Heart left ventricle (tissue), 16 donors: ENCODE data around the gene PABPC3. TPM values are rescaled to one million over a fixed set of nuclear protein-coding genes. Genes with fewer than 3 reads are reported as not detected.

Experiments used
- ATAC-seq, 4 donors: fragments of 200-7000 bp; cut with Tn5 transposase; one replicate each; pipeline ENCODE4 v1.9.1; 2020 to 2022; ENCODE audit warnings: moderate library complexity in 4 of 4, mild to moderate bottlenecking in 3 of 4, moderate number of reproducible peaks in 1 of 4
- DNase-seq, 5 donors: peaks; one replicate each; pipeline ENCODE4 v3.0.0-alpha.2; 2020
- H3K27ac ChIP-seq, 12 donors: fragments of 200-600 bp; sonication (generic) in 4 of 12; one replicate each; pipeline versions ENCODE4 v1.5.0 to v1.8.0; 2016 to 2022; ENCODE audit warnings: mild to moderate bottlenecking in 2 of 12
- H3K27me3 ChIP-seq, 9 donors: fragments of 200-600 bp; sonication (generic) in 2 of 9; one replicate each; pipeline versions ENCODE4 v1.5.1 to v1.8.0; 2016 to 2022; ENCODE audit warnings: mild to moderate bottlenecking in 3 of 9
- H3K36me3 ChIP-seq, 9 donors: fragments of 200-600 bp; sonication (generic) in 2 of 9; one replicate each; pipeline versions ENCODE4 v1.5.0 to v1.8.0; 2018 to 2022; ENCODE audit warnings: mild to moderate bottlenecking in 2 of 9
- H3K4me1 ChIP-seq, 12 donors: fragments of 200-600 bp; sonication (generic) in 4 of 12; one replicate each; pipeline versions ENCODE4 v1.5.0 to v1.8.0; 2016 to 2022; ENCODE audit warnings: mild to moderate bottlenecking in 3 of 12
- H3K4me3 ChIP-seq, 12 donors: fragments of 200-600 bp; sonication (generic) in 4 of 12; one replicate each; pipeline versions ENCODE4 v1.5.0 to v1.8.0; 2017 to 2022; ENCODE audit warnings: mild to moderate bottlenecking in 9 of 12, moderate library complexity in 4 of 12
- H3K9me3 ChIP-seq, 12 donors: fragments of 200-600 bp; sonication (generic) in 4 of 12; one replicate each; pipeline versions ENCODE4 v1.5.0 to v1.8.0; 2016 to 2022; ENCODE audit warnings: mild to moderate bottlenecking in 1 of 12
- CTCF ChIP-seq, 12 donors: fragments of 200-600 bp; sonication (generic) in 4 of 12; IDR thresholded peaks; one replicate each; pipeline versions ENCODE4 v1.5.0 to v1.8.0; 2018 to 2022; ENCODE audit warnings: antibody characterized with exemption in 12 of 12, mild to moderate bottlenecking in 5 of 12
- POLR2A ChIP-seq, 2 donors: fragments of 450-650 bp; IDR thresholded peaks; one replicate each; pipeline ENCODE4 v1.6.1; 2017; ENCODE audit warnings: antibody characterized with exemption in 2 of 2, mild to moderate bottlenecking in 2 of 2, moderate library complexity in 2 of 2
- WGBS, 4 donors: extraction: QIAGEN DNeasy Blood & Tissue Kit in 2 of 4; methylation state at CpG; one replicate each; pipeline versions ENCODE4 v1.1.5 to v1.1.7; 2013 to 2018; 5-methylcytosine and 5-hydroxymethylcytosine counted together
- intact Hi-C, 10 donors: fragments of 100-400 bp; cut with DNase I; formaldehyde crosslinking; loops; one replicate each; pipeline versions ENCODE4 v1.11.1 to v1.14.2; 2022
- polyA plus RNA-seq, 2 donors: library from polyadenylated mRNA; stranded (reverse); fragments of 200-250 nt; gene quantifications; one replicate each; pipeline ENCODE4 v1.2.3, GENCODE V29; 2013
- total RNA-seq, 9 donors: library from RNA; depleted of rRNA in 2 of 9; stranded (reverse); fragments of >200 nt in 2 of 9; fragmentation: NEBNext Ultra II Directional in 3 of 9; extraction: Animal tissue kit (Norgen Biotek cat#: 25700) in 3 of 9; gene quantifications; one replicate each; pipeline versions ENCODE4 v1.1.0 to v1.2.4, GENCODE V29; 2016 to 2023
- donor health status: ischemic (EF 13 %, LVEDD 7.1; RV severe dilation, severe dysfunction).
- donor health status: healthy with polysubstance abuse.
- donor health status: DM: no; HTN: yes; CAD: no.
- donor health status: DM: no; HTN: no; CAD: no.
- donor health status: ischemic (EF 25% LVEDD 6.9; RV normal size, moderate dysfunction).
- donor health status: ischemic (EF 25% LVEDD 5.7; RV mildly dilated, moderate dysfunction).
- donor health status: healthy.
- donor health status: DM: yes; HTN: yes; CAD: no.
- donor health status: ischemic (EF 35%, LVEDD 5.7; RV mildly dilated, moderate dysfunction).
- donor health status: nonischemic (EF 11% LVEDD 7.7; RV severe dilation, severe dysfunction).
- donor health status: DM: yes; HTN: yes; CAD: no.
- donor health status: PGD.
- donor health status: ischemic (EF 29% LVEDD 5.4; RV normal size, mild dysfunction).
- donor health status: nonischemic (EF 23%, LVEDD 6.1; RV moderate dilation, normal function).

PABPC3 gene
- total and polyA plus RNA-seq, 11 donors, result 0.03 to 0.16 (median 0.07) TPM; not detected in 7

- WGBS, 4 donors, result 76 to 82% (median 80%) methylated on average over 7 of the region's 7 CpGs
- intact Hi-C loops, result no loop called here
Measured at GRCh38 chr13:25143706-25144105, 47.8 kb downstream of the PABPC3 start.

GRCh38 chr13:25147638-25148401, 51.9 kb downstream of the PABPC3 start:
- 68 to 82% (median 76%) methylated on average over 4 of the region's 4 CpGs for WGBS, 4 donors
- no peak overlapping the region for H3K27ac ChIP-seq
- ATAC-seq (no peak), DNase-seq (no peak)
- H3K4me1 ChIP-seq, result no peaks in the 10 kb centered on the region
- intact Hi-C loops, result no loop called here
- no peak overlapping the region for H3K4me3 ChIP-seq
- no peaks in the 10 kb centered on the region for H3K9me3 ChIP-seq
- H3K27me3 ChIP-seq, result peaks cover 0 to 20% (median 0%) of the 10 kb centered on the region in 9 donors
- TF ChIP-seq CTCF (IDR thresholded peaks at IDR 0.05) (no peak), POLR2A (IDR thresholded peaks at IDR 0.05) (no peak)
- H3K36me3 ChIP-seq, result no peaks in the 10 kb centered on the region

More at GRCh38 chr13:25143706-25144105, 47.8 kb downstream of the PABPC3 start:
- Histone ChIP-seq H3K4me1 (no peaks in the 10 kb centered on the region), H3K27ac (no peak overlapping the region), H3K9me3 (no peaks in the 10 kb centered on the region), H3K4me3 (no peak overlapping the region), H3K27me3 (peaks cover 0 to 20% (median 2%) of the 10 kb centered on the region in 9 donors), H3K36me3 (no peaks in the 10 kb centered on the region)
- TF ChIP-seq POLR2A (IDR thresholded peaks at IDR 0.05), result no peak
- TF ChIP-seq CTCF (IDR thresholded peaks at IDR 0.05), result no peak
- DNase-seq, result no peak
- ATAC-seq, result no peak

DNA sequence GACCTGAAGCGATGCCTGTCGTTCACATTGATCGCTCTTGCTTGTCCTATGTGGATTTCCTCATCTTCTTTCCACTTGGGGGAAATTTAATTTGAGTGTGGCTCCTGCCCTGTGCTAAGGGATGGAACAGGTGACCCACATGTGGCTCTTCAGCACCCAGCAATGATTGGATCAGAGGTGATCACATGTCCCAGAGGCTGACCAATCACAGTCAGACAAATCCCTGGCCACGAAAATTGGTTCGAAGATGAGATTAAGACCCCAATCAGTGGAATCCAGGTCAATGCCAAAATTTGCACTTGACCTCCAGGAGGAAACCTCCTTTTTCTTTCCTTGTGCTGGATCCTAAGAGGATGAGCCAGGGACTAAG, 52.5 kb downstream of the PABPC3 start:
- Histone ChIP-seq H3K4me1 (no peaks in the 10 kb centered on the region), H3K36me3 (no peaks in the 10 kb centered on the region), H3K27ac (no peak overlapping the region), H3K9me3 (no peaks in the 10 kb centered on the region), H3K4me3 (no peak overlapping the region), H3K27me3 (peaks cover 0 to 22% (median 0%) of the 10 kb centered on the region in 9 donors)
- intact Hi-C loops, result no loop called here
- 87 to 97% (median 90%) methylated on average over 5 of the region's 5 CpGs for WGBS, 4 donors
- ATAC-seq (no peak), DNase-seq (no peak)
- TF ChIP-seq CTCF (IDR thresholded peaks at IDR 0.05) (no peak), POLR2A (IDR thresholded peaks at IDR 0.05) (no peak)

Other genes starting within 250 kb of the PABPC3 start
- gene AMER2, start 76.2 kb downstream of the PABPC3 start, total RNA-seq, result not detected
- gene AMER2, start 76.2 kb downstream of the PABPC3 start, polyA plus RNA-seq, result not detected
- gene MTMR6, start 191.4 kb downstream of the PABPC3 start, total RNA-seq, result 10 to 100 TPM; 15.6 to 21.5 (median 17.6) TPM
- 10 to 100 TPM in 1 of 2 donors, 1 to 10 TPM in 1; 3.4 to 16.7 TPM for gene MTMR6, start 191.4 kb downstream of the PABPC3 start, polyA plus RNA-seq
- 10 to 100 TPM; 18.3 to 39.1 (median 24.4) TPM for gene NUP58, start 205.5 kb downstream of the PABPC3 start, total RNA-seq
- gene NUP58, start 205.5 kb downstream of the PABPC3 start, polyA plus RNA-seq, result 10 to 100 TPM in 1 of 2 donors, 1 to 10 TPM in 1; 7.0 to 20.1 TPM